Type B pancreatic cell (in vitro differentiated cells): Measurements from ENCODE around the gene NUP210. TPM values are rescaled to one million over a fixed set of nuclear protein-coding genes. Genes with fewer than 3 reads are reported as not detected.

Experiments used
- DNase-seq: peaks from one replicate; pipeline ENCODE4 v3.0.0; 2021; ENCODE audit warnings: mixed read lengths; ENCODE audit not compliant: unreplicated experiment; ENCODE audit errors: extremely low spot score
- H3K27ac Mint-ChIP-seq: 2 replicates; pipeline ENCODE4 v1.8.0; 2021; ENCODE audit warnings: mild to moderate bottlenecking, mixed read lengths
- H3K27me3 Mint-ChIP-seq: 2 replicates; pipeline ENCODE4 v1.8.0; 2021; ENCODE audit warnings: mixed read lengths
- H3K36me3 Mint-ChIP-seq: 2 replicates; pipeline ENCODE4 v1.8.0; 2021; ENCODE audit warnings: mixed read lengths
- H3K4me1 Mint-ChIP-seq: one replicate; pipeline ENCODE4 v1.8.0; 2021; ENCODE audit warnings: mixed read lengths; ENCODE audit not compliant: unreplicated experiment
- H3K4me3 Mint-ChIP-seq: 2 replicates; pipeline ENCODE4 v1.8.0; 2021; ENCODE audit warnings: mild to moderate bottlenecking, mixed read lengths
- H3K9me3 Mint-ChIP-seq: 2 replicates; pipeline ENCODE4 v1.8.0; 2021; ENCODE audit warnings: mixed read lengths
- CTCF ChIP-seq: fragments of 200-600 bp; sonication (generic); conservative IDR thresholded peaks from 2 replicates; pipeline ENCODE4 v1.5.0; 2021; ENCODE audit warnings: antibody characterized with exemption, mild to moderate bottlenecking
- long read RNA-seq: library from polyadenylated mRNA; unstranded; transcript quantifications from one replicate; pipeline ENCODE4 v2.0.0, GENCODE V29; 2020
- total RNA-seq: library from RNA; stranded (reverse); gene quantifications from 2 replicates; pipeline ENCODE4 v1.2.1, GENCODE V29; 2021; ENCODE audit warnings: low replicate concordance

The NUP210 gene
- 21.6 and 26.5 TPM in 2 replicates for total RNA-seq
- long read RNA-seq, partial matches to known transcripts, result 6 of 7 reads
- long read RNA-seq, other reads (novel, unspliced or antisense), result 1 of 7 reads

DNA sequence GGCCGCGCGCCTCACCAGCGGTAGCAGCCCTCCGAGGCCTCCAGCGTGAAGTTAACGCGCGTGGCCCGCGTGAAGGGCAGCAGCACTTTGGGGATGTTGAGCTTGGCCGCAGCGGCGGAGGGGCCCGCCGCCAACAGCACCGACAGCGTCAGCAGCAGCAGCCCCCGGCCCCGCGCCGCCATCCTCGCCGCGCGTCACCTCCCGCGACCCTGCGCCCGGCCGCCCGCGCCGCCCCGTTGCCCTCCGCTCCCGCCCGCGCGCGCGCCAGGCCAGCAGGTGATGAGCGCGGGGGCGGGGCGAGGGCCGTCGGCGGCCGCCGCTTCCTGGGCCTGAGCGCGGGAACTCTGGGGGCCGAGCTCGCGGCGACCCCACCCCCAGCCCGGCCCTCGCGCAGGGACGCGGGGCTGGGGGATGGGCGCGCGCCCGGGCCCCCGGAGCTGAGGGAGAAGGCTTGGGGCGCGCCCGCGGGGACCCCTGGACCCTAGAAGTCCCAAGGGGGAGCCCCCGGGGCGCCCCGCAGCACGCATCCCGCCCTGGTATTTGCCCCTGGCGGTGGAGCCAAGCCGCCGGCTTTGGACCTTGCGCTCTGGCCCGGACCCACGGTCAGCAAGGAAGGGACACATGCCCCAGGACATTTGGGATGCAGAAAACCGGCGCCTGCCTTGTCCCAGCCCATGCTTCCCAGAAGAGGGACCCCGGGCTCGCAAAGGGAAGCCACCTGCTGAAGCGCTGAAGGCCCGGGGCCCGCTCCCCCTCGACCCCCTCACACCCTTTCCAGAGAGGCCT lies at the start of gene NUP210:
NUP210 (minus strand) TSS at position 278 of the 786 bp plus-strand sequence; CDS start at position 182, 96 bp downstream.
- H3K4me3 Mint-ChIP-seq, result peak within 1 kb of the TSS; percentile 85
- H3K27ac Mint-ChIP-seq, result peak within 1 kb of the TSS; percentile 82
- peaks cover 17% of the 10 kb centered on the region for H3K4me1 Mint-ChIP-seq
- TF ChIP-seq CTCF, result peak; percentile 58
- H3K27me3 Mint-ChIP-seq, result peaks cover 19% of the 10 kb centered on the region
- H3K9me3 Mint-ChIP-seq, result no peaks in the 10 kb centered on the region
- no peak for DNase-seq
- H3K36me3 Mint-ChIP-seq, result no peaks in the 10 kb centered on the region

GRCh38 chr3:13466781-13467180 lies 46.7 kb upstream of the NUP210 start:
- H3K4me3 Mint-ChIP-seq, result no peak overlapping the region
- peaks cover 16% of the 10 kb centered on the region for H3K4me1 Mint-ChIP-seq
- no peak overlapping the region for H3K27ac Mint-ChIP-seq
- H3K36me3 Mint-ChIP-seq, result no peaks in the 10 kb centered on the region
- TF ChIP-seq CTCF, result no peak
- peaks cover 6% of the 10 kb centered on the region for H3K27me3 Mint-ChIP-seq
- DNase-seq, result no peak
- H3K9me3 Mint-ChIP-seq, result no peaks in the 10 kb centered on the region

GRCh38 chr3:13465236-13465873 lies 45.2 kb upstream of the NUP210 start:
- H3K27ac Mint-ChIP-seq, result no peak overlapping the region
- peaks cover 16% of the 10 kb centered on the region for H3K4me1 Mint-ChIP-seq
- DNase-seq, result no peak
- H3K36me3 Mint-ChIP-seq, result no peaks in the 10 kb centered on the region
- peaks cover 6% of the 10 kb centered on the region for H3K27me3 Mint-ChIP-seq
- no peak for TF ChIP-seq CTCF
- H3K4me3 Mint-ChIP-seq, result no peak overlapping the region
- no peaks in the 10 kb centered on the region for H3K9me3 Mint-ChIP-seq

- no peak overlapping the region for H3K27ac Mint-ChIP-seq
Observed at GRCh38 chr3:13463618-13464400, 43.7 kb upstream of the NUP210 start.

More at GRCh38 chr3:13463618-13464400, 43.7 kb upstream of the NUP210 start:
- DNase-seq, result no peak
- TF ChIP-seq CTCF, result no peak
- H3K4me1 Mint-ChIP-seq, result peaks cover 16% of the 10 kb centered on the region
- peaks cover 6% of the 10 kb centered on the region for H3K27me3 Mint-ChIP-seq
- H3K9me3 Mint-ChIP-seq, result no peaks in the 10 kb centered on the region
- H3K4me3 Mint-ChIP-seq, result no peak overlapping the region
- no peaks in the 10 kb centered on the region for H3K36me3 Mint-ChIP-seq
